ENCODE data around the gene MTMR1.

Gene MTMR1

DNA sequence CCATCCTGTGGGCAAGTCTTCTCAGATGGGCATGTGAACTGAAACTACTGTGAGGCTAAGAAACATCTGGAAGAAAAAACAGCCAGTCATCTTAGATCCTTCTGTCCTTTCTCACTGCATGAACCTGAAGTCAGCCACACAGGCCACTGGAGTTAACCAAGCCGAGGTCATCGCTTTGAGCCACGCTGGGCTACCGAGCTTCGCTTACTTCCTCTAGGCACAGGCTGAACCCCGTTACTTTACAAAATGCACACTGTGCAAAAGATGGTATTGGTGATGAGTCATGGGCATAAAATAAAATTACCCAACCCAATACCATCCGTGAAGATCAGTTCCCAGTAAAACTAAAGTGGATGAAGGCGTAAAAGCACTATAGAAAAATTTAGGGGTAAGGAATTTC is 86.2 kb downstream of the MTMR1 start:
- DNase-seq (ENCODE audit: low read depth in 2 of 2): no peak

DNA sequence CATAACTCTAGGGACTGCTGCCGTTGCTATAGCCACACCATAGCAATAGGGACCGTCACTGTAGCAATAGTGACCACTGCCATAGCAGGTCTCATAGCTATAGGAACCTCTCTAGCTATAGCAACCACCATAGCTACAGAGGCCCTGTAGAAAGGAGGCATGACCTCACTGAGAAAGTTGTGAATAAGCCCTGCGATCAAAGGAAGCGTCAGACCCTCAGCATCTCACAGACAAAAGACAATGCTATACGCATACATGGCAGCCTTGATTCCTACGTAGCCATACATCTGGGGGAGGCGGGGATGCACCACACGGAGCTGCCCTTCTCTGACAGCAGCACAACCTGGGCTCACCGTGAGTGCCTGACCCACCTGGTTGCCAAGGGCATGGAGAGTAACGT is 88.5 kb downstream of the MTMR1 start:
- DNase-seq (ENCODE audit: low read depth in 2 of 2): no peak

DNA sequence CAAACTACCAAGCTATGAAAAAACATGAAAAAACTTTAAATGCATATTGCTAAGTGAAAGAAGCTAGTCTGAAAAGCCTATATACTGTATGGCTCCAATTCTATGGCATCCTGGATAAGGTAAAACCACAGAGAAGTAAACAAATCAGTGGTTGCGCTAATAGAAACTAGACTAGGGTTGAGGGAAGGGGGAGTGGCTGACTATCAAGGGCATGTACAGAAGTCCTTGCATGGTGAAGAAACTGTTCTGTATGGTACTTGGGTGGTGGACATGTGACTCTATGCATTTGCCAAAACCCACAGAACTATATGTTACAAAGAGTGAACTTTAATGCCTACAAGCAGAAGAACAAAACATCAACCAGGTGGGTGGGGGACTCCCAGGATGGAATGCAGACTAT is 96.8 kb downstream of the MTMR1 start:
- DNase-seq (ENCODE audit: low read depth in 2 of 2): no peak

DNA sequence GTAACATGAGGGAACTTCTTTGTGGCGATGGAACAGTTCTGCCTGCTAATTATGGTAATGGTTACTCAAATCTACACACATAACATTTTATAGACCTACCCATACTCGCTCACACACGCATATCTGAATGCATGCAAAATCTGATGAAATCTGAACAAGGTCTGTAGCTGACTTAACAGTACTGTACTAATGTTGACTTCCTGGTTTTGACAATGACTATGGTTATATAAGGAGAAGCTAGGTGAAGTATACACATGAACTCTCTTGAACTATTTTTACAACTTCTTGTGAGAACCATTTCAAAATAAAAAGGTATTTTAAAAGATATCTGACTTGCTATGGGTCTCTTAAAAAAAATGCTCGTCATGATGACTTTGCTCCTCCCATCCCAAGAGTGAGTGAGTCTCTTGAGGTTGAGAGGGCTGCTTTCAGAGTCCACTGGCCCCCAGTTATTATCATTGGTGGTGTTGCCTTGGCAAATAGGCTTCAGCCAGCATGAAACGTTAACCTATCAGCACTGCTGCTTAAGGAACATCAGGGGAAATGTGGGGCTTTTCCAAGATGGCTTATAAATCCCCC is 99.8 kb downstream of the MTMR1 start:
- no peak for DNase-seq (ENCODE audit: low read depth in 2 of 2)

DNA sequence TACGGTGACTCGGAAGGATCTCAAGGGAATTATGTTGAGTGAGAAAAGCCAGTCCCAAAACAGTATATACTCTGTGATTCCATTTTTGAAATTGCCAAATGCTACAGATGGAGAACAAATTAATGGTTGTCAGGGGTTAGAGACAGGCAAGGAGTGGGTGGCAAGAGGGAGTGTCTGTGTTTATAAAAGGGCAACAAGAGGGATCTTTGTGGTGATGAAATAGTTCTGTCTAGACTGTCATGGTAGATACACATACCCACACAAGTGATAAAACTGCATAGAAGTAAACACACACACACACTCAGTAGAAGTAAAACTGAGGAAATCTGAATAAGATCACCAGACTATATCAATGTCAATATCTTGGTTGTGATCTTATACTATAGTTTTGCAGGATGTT is 112.5 kb downstream of the MTMR1 start:
- DNase-seq (ENCODE audit: low read depth in 2 of 2): no peak

DNA sequence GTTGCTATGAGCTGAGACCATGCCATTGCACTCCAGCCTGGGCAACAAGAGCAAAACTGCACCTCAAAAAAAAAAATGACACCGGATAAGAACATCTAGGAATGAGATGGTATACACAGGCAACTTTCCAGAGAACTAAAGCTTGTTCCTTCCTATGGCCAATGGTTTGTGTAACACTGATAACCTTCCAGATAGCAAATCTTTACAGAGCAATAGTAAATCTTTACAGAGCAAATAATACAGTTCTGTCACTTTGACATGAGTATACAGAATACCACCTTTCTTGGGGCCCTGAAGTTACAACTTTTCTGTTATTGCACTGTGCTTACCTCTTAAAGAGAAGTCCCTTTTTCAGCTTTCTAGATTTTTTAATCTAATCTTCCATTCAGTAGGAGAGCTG is 113.6 kb downstream of the MTMR1 start:
- no peak for DNase-seq (ENCODE audit: low read depth in 2 of 2)

DNA sequence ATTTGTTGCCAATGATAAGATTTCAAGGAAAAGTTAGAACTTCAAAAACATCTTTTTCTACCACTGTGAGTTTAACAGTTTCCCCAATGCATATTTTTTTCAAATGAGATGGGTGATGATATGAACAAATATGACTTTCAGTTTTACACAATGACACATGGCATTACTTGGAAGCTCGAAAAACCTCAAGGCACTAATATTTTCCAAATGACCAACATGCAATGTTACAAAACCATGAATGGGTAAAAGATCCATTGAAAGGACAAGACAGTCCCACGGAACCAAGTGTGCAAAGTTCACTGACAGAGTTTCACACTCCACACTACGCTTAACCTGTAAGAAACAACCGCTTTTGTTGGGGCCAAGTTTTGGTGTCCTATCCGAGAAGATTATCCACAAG is 120.7 kb downstream of the MTMR1 start:
- DNase-seq (ENCODE audit: low read depth in 2 of 2): no peak

All from stimulated activated CD8-positive, alpha-beta memory T cell treated with anti-CD3 and anti-CD28 coated beads, Interleukin-2, amount 100 ng/mL, for 1 hour (primary cell).